ENCODE data around the gene IGFBP6.
A peak's percentile ranks its signal among the peaks of the same experiment; 100 is the strongest.

IGFBP6 gene

DNA sequence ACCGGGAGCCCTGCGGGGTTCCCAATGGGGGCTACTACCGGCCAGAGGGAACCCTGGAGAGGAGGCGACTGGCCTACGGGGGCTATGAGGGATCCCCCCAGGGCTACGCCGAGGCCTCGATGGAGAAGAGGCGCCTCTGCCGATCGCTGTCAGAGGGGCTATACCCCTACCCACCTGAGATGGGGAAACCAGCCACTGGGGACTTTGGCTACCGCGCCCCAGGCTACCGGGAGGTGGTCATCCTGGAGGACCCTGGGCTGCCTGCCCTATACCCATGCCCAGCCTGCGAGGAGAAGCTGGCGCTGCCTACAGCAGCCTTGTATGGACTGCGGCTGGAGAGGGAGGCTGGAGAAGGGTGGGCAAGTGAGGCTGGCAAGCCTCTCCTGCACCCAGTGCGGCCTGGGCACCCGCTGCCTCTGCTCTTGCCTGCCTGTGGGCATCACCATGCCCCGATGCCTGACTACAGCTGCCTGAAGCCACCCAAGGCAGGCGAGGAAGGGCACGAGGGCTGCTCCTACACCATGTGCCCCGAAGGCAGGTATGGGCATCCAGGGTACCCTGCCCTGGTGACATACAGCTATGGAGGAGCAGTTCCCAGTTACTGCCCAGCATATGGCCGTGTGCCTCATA, 37.9 kb upstream of the IGFBP6 start:
- no peak for DNase-seq

- DNase-seq: no peak
Measured at GRCh38 chr12:53060064-53060720, 37.3 kb upstream of the IGFBP6 start.

- peak; percentile 68 for DNase-seq
Measured at GRCh38 chr12:53060721-53061276, 36.7 kb upstream of the IGFBP6 start.

GRCh38 chr12:53061404-53062010, 36.0 kb upstream of the IGFBP6 start:
- peak; percentile 90 for DNase-seq

- DNase-seq: no peak
Measured at GRCh38 chr12:53062011-53062961, 35.2 kb upstream of the IGFBP6 start.

GRCh38 chr12:53062977-53063707, 34.3 kb upstream of the IGFBP6 start:
- no peak for DNase-seq

DNA sequence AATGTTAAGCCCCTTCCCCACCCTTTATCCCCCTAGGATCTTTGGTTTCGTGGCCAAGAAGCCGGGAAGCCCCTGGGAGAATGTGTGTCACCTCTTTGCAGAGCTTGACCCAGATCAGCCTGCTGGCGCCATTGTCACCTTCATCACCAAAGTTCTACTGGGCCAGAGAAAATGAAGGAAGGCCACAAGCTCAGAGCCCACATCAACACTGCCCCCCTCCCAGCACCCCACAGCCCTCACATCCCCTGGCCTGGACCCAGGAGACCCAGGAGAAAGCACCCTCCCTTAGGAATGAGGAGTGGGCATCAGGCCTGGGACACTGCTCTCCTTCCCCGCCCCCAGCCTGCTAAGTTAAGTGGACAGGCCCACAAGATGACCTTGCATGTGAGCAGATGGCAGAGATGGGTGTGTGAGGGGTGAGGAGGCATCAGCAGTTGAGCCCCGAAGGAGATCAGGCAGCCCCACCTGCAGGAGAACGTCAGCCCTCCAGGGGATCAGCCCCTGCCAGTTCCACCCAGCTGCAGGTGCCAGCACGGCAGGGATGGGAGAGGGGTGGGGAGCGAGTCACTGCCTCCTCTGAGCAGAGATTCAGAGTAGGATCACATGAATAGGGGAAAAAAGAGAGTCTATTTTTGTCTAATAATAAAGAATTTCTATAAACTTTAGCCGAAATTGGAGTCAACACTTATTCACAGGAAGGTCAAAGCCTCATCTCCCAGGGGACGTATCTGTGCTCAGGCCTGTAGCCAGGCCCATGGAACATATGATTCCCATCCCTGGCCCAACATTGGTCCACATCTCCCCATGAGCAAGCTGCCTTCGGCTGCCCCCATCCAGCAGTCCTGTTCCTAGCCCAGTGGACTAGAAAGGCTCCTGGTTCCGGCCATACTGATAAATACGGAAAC, 33.5 kb upstream of the IGFBP6 start:
- peak; percentile 6 for DNase-seq

DNA sequence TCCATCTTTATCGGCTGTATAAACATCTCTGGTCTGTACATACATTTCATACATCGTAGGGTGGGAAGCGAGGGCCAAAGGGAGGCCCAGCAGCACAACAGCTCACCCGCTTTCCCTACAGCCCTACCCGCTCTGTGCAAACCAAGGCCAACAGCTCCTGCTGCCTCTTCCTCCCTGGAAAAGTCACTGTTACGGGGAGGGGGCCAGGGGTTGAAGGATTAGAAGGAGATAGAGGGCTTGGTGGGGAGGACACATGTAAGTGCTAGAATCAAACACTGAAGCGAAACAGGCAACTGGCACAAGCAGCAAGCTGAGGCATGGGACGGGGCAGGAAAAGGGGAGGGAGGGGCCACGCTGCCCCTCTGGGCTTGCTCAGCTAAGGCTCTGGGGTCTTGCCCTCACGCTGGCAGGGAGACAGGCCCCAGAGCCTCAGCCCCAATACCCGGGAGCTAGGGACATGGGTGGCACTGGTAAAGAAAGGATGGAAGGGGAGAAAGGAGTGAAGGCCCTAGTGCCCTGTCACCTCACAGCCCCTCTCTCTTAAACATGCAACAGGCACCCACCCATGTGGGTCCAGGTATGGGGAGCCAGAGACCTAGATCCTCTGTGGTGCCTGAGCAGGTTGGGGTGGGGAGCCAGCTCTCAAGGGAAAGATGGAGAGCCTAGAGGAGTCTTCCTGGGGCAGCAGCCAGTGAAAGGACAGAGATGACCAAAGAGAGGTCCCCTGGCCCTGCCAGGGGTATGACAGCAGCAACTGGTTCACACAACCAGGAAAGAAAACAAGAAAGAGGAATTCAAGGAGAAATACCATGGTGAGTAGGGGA, 32.6 kb upstream of the IGFBP6 start:
- DNase-seq: no peak

GRCh38 chr12:53065470-53065869, 32.0 kb upstream of the IGFBP6 start:
- no peak for DNase-seq

GRCh38 chr12:53065975-53066931, 31.2 kb upstream of the IGFBP6 start:
- DNase-seq: peak; percentile 50

- no peak for DNase-seq
Measured at GRCh38 chr12:53067074-53067992, 30.1 kb upstream of the IGFBP6 start.

GRCh38 chr12:53067993-53068770, 29.3 kb upstream of the IGFBP6 start:
- no peak for DNase-seq

- no peak for DNase-seq
Measured at GRCh38 chr12:53068811-53069585, 28.5 kb upstream of the IGFBP6 start.

DNA sequence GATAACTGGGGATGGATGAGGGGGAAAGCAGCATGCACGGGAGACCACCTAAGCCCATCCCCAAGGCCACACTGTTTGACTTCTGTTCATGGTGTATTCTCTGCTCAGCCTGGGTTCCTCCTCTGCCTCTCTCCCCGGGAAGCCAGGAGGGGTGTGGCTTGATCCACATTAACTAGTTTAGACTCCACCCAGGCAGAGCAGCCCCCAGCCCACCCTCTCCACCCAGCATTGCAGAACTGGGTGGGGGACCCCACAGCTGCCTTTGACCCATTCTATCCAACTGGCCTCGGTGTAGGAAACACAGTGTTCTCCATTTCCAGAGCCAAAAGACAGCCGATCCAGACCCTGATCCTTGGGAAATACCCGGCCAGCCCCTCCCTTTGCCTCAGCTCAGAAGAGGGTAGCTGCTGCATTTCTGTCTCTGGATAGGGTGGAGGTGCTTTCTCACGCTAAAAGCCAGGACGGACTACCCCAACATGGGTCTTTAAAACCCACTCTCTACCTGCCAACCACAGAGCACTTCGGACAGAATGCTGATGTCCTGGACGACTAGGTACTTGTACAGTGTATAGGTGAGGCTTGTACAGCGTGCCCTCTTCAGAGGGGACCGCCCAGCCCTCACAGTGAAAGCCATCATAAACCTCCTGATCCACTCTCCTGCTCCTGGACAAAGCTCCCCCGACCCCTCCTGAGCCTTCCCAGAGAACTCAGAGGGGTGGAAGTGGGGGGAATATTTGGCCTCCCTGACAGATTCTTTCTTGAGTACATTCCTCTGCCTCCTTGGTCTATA, 27.7 kb upstream of the IGFBP6 start:
- no peak for DNase-seq

DNA sequence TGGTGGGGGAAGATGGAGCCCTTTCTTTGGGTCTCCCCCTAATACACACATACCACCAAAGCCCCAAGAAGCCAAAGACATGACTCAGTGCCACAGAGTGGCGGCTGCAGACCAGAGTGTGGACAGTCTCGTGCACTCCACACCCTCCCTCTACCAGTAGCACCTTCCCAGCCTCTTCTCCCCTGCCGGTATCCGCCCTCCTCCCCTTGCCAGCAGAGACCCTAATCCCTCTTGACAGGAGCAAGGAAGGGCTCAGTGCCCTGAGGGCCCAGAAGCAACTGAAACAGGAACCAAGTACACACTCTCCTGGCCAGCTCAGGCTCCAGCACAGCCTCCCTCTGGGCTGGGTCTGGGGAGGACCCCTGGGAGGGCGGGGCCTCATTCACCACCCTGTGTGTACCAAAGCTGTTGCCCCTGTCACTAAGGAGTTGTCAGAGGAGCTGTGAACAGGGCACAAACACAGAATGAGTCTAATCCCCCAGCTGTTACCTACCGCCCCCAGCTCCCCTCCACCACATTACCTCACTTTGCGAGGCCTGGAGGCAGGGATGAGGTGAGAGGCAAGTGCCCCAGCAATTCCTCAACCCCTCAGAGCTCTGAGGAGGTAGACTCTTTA, 26.5 kb upstream of the IGFBP6 start:
- DNase-seq: no peak

All from NCI-H1092 treated with DMSO at 0.1 percent for 48 hours (cell line).